Peyer's patch (tissue), 4 donors: Measurements from ENCODE around the gene CD200R1L.

Source experiments
- POLR2A ChIP-seq, 2 donors: fragments of 450-650 bp; IDR thresholded peaks; one replicate each; pipeline ENCODE4 v1.5.1; 2017; ENCODE audit warnings: antibody characterized with exemption in 2 of 2, mild to moderate bottlenecking in 2 of 2, moderate library complexity in 2 of 2
- TF ChIP-seq, protein P1 (sequence below), 6 experiments: fragments of 450-650 bp in 4 of 6; fragments of 200-600 bp in 2 of 6; sonication (generic) in 1 of 6; IDR thresholded peaks; one replicate each; pipeline ENCODE4 v1.5.1; 2017 to 2019; ENCODE audit warnings: antibody characterized with exemption in 6 of 6, mild to moderate bottlenecking in 3 of 6, moderate library complexity in 1 of 6

DNA sequence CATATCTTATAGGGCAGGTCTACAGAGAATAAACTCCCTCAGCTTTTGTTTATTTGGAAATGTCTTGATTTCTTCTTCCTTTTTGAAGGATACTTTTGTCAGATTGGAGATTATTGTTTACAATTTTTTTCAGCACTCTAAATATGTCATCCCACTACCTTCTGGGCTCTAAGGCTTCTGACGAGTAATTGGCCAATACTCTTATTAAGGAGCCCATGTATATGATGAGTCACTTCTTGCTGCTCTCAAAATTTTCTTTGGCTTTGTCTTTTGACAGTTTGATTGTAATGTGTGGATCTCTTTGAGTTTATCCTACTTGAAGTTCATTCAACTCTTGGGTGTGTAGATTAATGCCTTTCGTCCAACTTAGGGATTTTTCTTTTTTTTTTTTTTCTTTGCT lies 28.9 kb upstream of the CD200R1L start:
- no peak for TF ChIP-seq POLR2A (IDR thresholded peaks at IDR 0.05)
- TF ChIP-seq, protein P1, sequence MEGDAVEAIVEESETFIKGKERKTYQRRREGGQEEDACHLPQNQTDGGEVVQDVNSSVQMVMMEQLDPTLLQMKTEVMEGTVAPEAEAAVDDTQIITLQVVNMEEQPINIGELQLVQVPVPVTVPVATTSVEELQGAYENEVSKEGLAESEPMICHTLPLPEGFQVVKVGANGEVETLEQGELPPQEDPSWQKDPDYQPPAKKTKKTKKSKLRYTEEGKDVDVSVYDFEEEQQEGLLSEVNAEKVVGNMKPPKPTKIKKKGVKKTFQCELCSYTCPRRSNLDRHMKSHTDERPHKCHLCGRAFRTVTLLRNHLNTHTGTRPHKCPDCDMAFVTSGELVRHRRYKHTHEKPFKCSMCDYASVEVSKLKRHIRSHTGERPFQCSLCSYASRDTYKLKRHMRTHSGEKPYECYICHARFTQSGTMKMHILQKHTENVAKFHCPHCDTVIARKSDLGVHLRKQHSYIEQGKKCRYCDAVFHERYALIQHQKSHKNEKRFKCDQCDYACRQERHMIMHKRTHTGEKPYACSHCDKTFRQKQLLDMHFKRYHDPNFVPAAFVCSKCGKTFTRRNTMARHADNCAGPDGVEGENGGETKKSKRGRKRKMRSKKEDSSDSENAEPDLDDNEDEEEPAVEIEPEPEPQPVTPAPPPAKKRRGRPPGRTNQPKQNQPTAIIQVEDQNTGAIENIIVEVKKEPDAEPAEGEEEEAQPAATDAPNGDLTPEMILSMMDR (IDR thresholded peaks at IDR 0.05), result no peak
